Measurements from ENCODE around the gene ALCAM.

DNA sequence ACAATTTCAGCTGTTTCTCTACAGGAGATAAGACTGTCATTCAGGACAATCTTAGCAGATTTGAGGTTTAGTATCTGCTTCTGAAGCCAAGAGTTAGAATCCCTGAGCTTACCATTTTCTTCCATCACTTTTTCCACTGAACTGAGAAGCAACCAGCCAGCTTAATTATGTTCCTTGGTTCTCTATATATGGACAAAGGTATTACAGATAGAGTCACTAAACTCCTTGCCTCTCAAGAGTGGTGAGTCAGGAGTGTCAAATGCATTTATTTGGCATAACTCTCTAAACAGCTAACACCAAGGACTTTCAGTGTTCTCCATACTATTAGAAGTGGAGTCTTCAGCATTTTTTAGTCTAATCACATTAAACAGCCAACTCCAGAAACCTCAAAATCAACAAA lies 239.3 kb downstream of the ALCAM start:
- no peak for TF ChIP-seq CTCF (IDR thresholded peaks at IDR 0.05)
- TF ChIP-seq POLR2A (IDR thresholded peaks at IDR 0.05), result no peak
- TF ChIP-seq EP300 (IDR thresholded peaks at IDR 0.05; ENCODE audit: low read depth), result no peak
- TF ChIP-seq POLR2AphosphoS5 (IDR thresholded peaks at IDR 0.05), result no peak

Measured in transverse colon (tissue), 4 donors.